GM12878 (cell line): ENCODE data around the gene LANCL3. TPM values are rescaled to one million over a fixed set of nuclear protein-coding genes. Genes with fewer than 3 reads are reported as not detected.

Source experiments
- ATAC-seq: fragments of 200-7000 bp; cut with Tn5 transposase; 3 replicates; pipeline ENCODE4 v1.9.1; 2020; ENCODE audit warnings: mild to moderate bottlenecking, moderate library complexity
- BruUV-seq: library from RNA; stranded (reverse); fragments of 400-500 nt; replicated peaks from 2 replicates; lab custom pipeline; 2021; lab: Mats Ljungman, UMichigan
- CTCF ChIA-PET: fragments of 300-600 bp; sonication (Branson Sonifier 250); formaldehyde crosslinking; extraction: SDS; loops from one replicate; lab custom pipeline; 2021; ENCODE audit warnings: inconsistent platforms; lab: Yijun Ruan, JAX
- POLR2A ChIA-PET: fragments of 350-600 bp; formaldehyde crosslinking; extraction: SDS; loops from one replicate; lab custom pipeline; 2021; ENCODE audit warnings: inconsistent platforms; lab: Charles Lee
- RAD21 ChIA-PET: fragments of 300-600 bp; sonication (Branson Sonifier 250); formaldehyde crosslinking; loops from one replicate; lab custom pipeline; 2023; ENCODE audit warnings: antibody characterized with exemption; ENCODE audit not compliant: unreplicated experiment; lab: Charles Lee
- SMC1A ChIA-PET: fragments of 300-600 bp; sonication (Branson Sonifier 250); formaldehyde crosslinking; loops from one replicate; lab custom pipeline; 2023; ENCODE audit not compliant: unreplicated experiment, uncharacterized antibody; lab: Charles Lee
- DNase-seq: peaks from one replicate; pipeline ENCODE4 v3.0.0-alpha.2; 2011; ENCODE audit warnings: low read depth, low spot score
- FAIRE-seq: peaks from 3 replicates; lab custom pipeline; 2011; peaks lifted over from hg19 to GRCh38; lab: Jason Lieb, UNC
- H2AFZ ChIP-seq: 2 replicates; pipeline ENCODE4 v1.6.0; 2011; ENCODE audit warnings: low read depth, low read length, control low read depth; ENCODE audit not compliant: control insufficient read depth
- H3K27ac ChIP-seq: 2 replicates; pipeline ENCODE4 v1.5.1; 2011; ENCODE audit warnings: control low read depth; ENCODE audit not compliant: control insufficient read depth, insufficient read depth
- H3K27me3 ChIP-seq, 2 experiments: replicated peaks in 1 of 2; 2 replicates each; pipeline versions ENCODE4 v1.6.0 to v1.6.1; 2011; ENCODE audit warnings: low read length in 1 of 2; ENCODE audit not compliant: control insufficient read depth in 2 of 2, insufficient read depth in 2 of 2
- H3K36me3 ChIP-seq, 2 experiments: 2 replicates each; pipeline ENCODE4 v1.5.1; 2011; ENCODE audit warnings: low read length in 1 of 2; ENCODE audit not compliant: control insufficient read depth in 2 of 2, insufficient read depth in 2 of 2
- H3K4me1 ChIP-seq: 2 replicates; pipeline ENCODE4 v1.6.1; 2011; ENCODE audit warnings: mild to moderate bottlenecking, low read length, moderate library complexity, mixed read lengths; ENCODE audit not compliant: control insufficient read depth, insufficient read depth
- H3K4me2 ChIP-seq: 2 replicates; pipeline ENCODE4 v1.6.0; 2011; ENCODE audit warnings: control low read depth; ENCODE audit not compliant: control insufficient read depth, insufficient read depth
- H3K4me3 ChIP-seq: fragments of 200-600 bp; sonication (generic); 2 replicates; pipeline ENCODE4 v1.5.1; 2016
- H3K79me2 ChIP-seq: 2 replicates; pipeline ENCODE4 v1.6.0; 2011; ENCODE audit warnings: low read length; ENCODE audit not compliant: control insufficient read depth, insufficient read depth
- H3K9ac ChIP-seq: 2 replicates; pipeline ENCODE4 v1.8.0; 2011; ENCODE audit warnings: low read length, control low read depth, mixed read lengths; ENCODE audit not compliant: control insufficient read depth, insufficient read depth
- H3K9me3 ChIP-seq: replicated peaks from 3 replicates; pipeline ENCODE4 v1.5.1; 2011; ENCODE audit warnings: mild to moderate bottlenecking, low read length; ENCODE audit not compliant: control insufficient read depth, insufficient read depth
- H4K20me1 ChIP-seq: 2 replicates; pipeline ENCODE4 v1.6.0; 2011; ENCODE audit not compliant: control insufficient read depth, insufficient read depth
- BMI1 ChIP-seq: fragments of 450-650 bp; IDR thresholded peaks from 2 replicates; pipeline ENCODE4 v1.6.1; 2016; ENCODE audit warnings: mild to moderate bottlenecking, moderate library complexity, borderline replicate concordance
- EZH2 ChIP-seq: IDR thresholded peaks from 2 replicates; pipeline ENCODE4 v1.6.1; 2012; ENCODE audit warnings: low read depth, mild to moderate bottlenecking, control low read depth, inconsistent platforms, low read length, borderline replicate concordance; ENCODE audit not compliant: control insufficient read depth
- FOXM1 ChIP-seq: IDR thresholded peaks from 2 replicates; pipeline ENCODE4 v1.6.1; 2012; ENCODE audit warnings: low read depth, mild to moderate bottlenecking, inconsistent platforms, low read length, moderate library complexity
- HDAC6 ChIP-seq: fragments of 200-600 bp; sonication (generic); IDR thresholded peaks from one replicate; pipeline ENCODE4 v1.8.0; 2017; ENCODE audit warnings: antibody characterized with exemption; ENCODE audit not compliant: unreplicated experiment
- HDGF ChIP-seq: fragments of 450-650 bp; IDR thresholded peaks from 2 replicates; pipeline ENCODE4 v1.6.1; 2016; ENCODE audit warnings: antibody characterized with exemption
- IKZF2 ChIP-seq, 2 experiments: fragments of 450-650 bp; IDR thresholded peaks; 2 replicates each; pipeline ENCODE4 v1.6.1; 2017; ENCODE audit warnings: mild to moderate bottlenecking in 2 of 2, moderate library complexity in 2 of 2
- IRF4 ChIP-seq: IDR thresholded peaks from 2 replicates; pipeline ENCODE4 v1.6.1; 2011; ENCODE audit warnings: low read depth, low read length
- LARP7 ChIP-seq: fragments of 450-650 bp; IDR thresholded peaks from 2 replicates; pipeline ENCODE4 v1.6.1; 2017; ENCODE audit warnings: mild to moderate bottlenecking
- MTA2 ChIP-seq: fragments of 450-650 bp; IDR thresholded peaks from 2 replicates; pipeline ENCODE4 v1.6.1; 2016; ENCODE audit warnings: low read depth, mild to moderate bottlenecking, moderate library complexity
- SIN3A ChIP-seq: IDR thresholded peaks from 2 replicates; pipeline ENCODE4 v1.6.1; 2012; ENCODE audit warnings: low read depth, low read length, improper control_type of control experiment
- SP1 ChIP-seq: IDR thresholded peaks from one replicate; pipeline ENCODE4 v1.6.1; 2011; ENCODE audit warnings: low read depth, low read length
- SREBF2 ChIP-seq: IDR thresholded peaks from 2 replicates; pipeline ENCODE4 v1.6.1; 2012; ENCODE audit warnings: mild to moderate bottlenecking, low read length
- SUPT20H ChIP-seq: IDR thresholded peaks from 2 replicates; pipeline ENCODE4 v1.6.1; 2011; ENCODE audit warnings: low read depth, mild to moderate bottlenecking, low read length, moderate library complexity, borderline replicate concordance; ENCODE audit not compliant: control insufficient read depth
- TARDBP ChIP-seq: IDR thresholded peaks from 2 replicates; pipeline ENCODE4 v1.6.1; 2016; ENCODE audit warnings: borderline replicate concordance
- WRNIP1 ChIP-seq: IDR thresholded peaks from 2 replicates; pipeline ENCODE4 v1.6.1; 2011; ENCODE audit warnings: low read depth, low read length, improper control_type of control experiment, borderline replicate concordance
- ZNF24 ChIP-seq: fragments of 450-650 bp; IDR thresholded peaks from 2 replicates; pipeline ENCODE4 v1.6.1; 2017; ENCODE audit warnings: antibody characterized with exemption, mild to moderate bottlenecking
- in situ Hi-C: fragments of 300-500 bp; cut with MboI; formaldehyde crosslinking; loops from 9 replicates; pipeline ENCODE4 v1.14.3; 2018; ENCODE audit warnings: mixed read lengths
- intact Hi-C: fragments of 100-400 bp; cut with micrococcal nuclease; formaldehyde crosslinking; loops from one replicate; pipeline ENCODE4 v1.14.2; 2022; ENCODE audit not compliant: unreplicated experiment
- polyA plus RNA-seq, 11 experiments: library from polyadenylated mRNA; depleted of rRNA in 4 of 11; unstranded in 6 of 11; stranded (reverse) in 5 of 11; fragments of >200 nt; fragmentation: Nextera tagmentation in 4 of 11; fragmentation: Illumina TruSeq in 1 of 11; extraction: Ambion mirVana in 4 of 11; extraction: Trizol in 1 of 11; gene quantifications; 1 replicate in 1 of 11; 2 replicates in 10 of 11; pipeline versions ENCODE4 v1.2.1 to v1.2.3, GENCODE V29; 2011 to 2016; ENCODE audit warnings: inconsistent platforms in 2 of 11, missing spikeins in 2 of 11, low read depth in 1 of 11
- total RNA-seq, 4 experiments: library from RNA; depleted of rRNA in 3 of 4; stranded (reverse); fragments of >200 nt in 3 of 4; fragmentation: Illumina TruSeq in 1 of 4; extraction: Trizol in 1 of 4; gene quantifications; 2 replicates each; pipeline versions ENCODE4 v1.2.1 to v1.2.3, GENCODE V29; 2013 to 2021
- TF ChIP-seq, protein P1 (sequence below): fragments of 450-650 bp; formaldehyde crosslinking; IDR thresholded peaks from 2 replicates; pipeline ENCODE4 v1.5.0; 2022; ENCODE audit warnings: mild to moderate bottlenecking, missing genetic modification characterization
- TF ChIP-seq, protein P2 (sequence below): fragments of 450-650 bp; IDR thresholded peaks from 2 replicates; pipeline ENCODE4 v1.6.1; 2017; ENCODE audit warnings: borderline replicate concordance
- TF ChIP-seq, protein P3 (sequence below): fragments of 450-650 bp; IDR thresholded peaks from 2 replicates; pipeline ENCODE4 v1.6.1; 2016; ENCODE audit warnings: mild to moderate bottlenecking

Gene LANCL3
- total and polyA plus RNA-seq, 10 of the 15 experiments (the other 5 are each of a cell fraction or from before 2014, with no cell fraction given) = not detected

DNA sequence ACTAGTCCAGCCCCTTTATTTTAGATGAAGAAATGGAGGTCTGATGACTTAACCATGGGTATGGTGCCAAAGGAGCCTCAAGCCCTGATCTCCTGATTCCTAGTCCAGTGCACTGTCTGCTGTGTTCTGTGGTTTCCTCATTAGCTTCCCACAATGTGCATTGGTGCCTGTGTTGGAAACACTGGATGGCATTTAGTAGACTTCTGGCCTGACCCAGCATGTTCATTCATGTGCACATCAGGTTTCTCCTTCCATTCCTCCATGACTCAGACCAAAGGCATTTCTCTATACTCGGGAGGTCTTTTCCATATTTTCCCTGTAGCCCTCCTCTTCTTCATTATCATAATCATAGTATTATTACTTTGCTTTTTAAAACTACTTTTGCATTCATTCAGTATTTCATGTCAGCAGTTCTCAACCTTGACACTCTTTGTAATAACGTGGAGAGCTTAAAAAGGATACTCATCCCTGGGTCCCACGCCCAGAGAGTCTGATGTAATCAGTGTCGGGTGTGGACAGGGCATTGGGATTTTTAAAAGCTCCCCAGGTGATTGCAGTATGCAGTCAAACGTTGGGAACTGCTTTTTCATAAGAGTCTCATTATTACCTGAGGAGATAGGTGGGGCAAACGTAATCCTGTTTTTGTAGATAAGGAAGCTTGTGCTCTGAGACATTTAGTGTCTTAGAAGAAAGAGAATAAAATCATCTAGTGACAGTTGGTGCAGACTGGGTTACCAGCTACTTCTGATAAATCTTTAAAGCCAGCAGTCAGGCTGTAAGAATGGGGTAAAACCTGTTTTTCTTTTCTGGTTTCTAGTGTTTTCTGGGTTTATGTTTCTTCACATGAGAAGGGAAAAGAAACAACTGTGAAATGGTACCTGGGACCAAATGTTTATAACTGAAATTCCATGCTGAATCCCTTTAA is 73.2 kb downstream of the LANCL3 start (continued):
- TF ChIP-seq, protein P1, sequence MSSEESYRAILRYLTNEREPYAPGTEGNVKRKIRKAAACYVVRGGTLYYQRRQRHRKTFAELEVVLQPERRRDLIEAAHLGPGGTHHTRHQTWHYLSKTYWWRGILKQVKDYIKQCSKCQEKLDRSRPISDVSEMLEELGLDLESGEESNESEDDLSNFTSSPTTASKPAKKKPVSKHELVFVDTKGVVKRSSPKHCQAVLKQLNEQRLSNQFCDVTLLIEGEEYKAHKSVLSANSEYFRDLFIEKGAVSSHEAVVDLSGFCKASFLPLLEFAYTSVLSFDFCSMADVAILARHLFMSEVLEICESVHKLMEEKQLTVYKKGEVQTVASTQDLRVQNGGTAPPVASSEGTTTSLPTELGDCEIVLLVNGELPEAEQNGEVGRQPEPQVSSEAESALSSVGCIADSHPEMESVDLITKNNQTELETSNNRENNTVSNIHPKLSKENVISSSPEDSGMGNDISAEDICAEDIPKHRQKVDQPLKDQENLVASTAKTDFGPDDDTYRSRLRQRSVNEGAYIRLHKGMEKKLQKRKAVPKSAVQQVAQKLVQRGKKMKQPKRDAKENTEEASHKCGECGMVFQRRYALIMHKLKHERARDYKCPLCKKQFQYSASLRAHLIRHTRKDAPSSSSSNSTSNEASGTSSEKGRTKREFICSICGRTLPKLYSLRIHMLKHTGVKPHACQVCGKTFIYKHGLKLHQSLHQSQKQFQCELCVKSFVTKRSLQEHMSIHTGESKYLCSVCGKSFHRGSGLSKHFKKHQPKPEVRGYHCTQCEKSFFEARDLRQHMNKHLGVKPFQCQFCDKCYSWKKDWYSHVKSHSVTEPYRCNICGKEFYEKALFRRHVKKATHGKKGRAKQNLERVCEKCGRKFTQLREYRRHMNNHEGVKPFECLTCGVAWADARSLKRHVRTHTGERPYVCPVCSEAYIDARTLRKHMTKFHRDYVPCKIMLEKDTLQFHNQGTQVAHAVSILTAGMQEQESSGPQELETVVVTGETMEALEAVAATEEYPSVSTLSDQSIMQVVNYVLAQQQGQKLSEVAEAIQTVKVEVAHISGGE (CRISPR knock-in tag) = no peak
- TF ChIP-seq LARP7 (no peak), IRF4 (no peak), HDGF (no peak), BMI1 (no peak)

DNA sequence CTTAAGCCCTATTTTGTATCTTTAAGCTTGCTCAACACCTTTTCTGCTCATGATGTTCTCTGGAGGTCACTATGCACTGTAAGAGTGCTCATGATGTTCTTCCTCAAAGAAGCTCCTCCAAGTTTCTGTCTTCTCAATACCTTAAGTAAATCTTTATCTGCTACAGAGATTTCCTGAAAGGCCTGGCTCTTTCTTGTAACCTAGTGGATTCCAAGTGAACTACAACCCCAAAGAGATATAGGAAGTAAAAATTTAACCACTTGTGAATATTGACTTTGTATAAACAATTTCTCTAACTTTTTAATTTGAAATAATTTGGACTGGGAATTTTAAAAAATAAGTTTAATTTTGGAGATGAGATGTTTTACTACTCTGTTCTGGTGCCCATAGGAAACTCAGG is 74.8 kb downstream of the LANCL3 start:
- FAIRE-seq (no peak), DNase-seq (no peak), ATAC-seq (no peak)
- H3K27me3 ChIP-seq = no peaks in the 10 kb centered on the region; a peak in 2 of 4 replicates
- intact Hi-C loops = no loop called here
- H2AFZ ChIP-seq = no peak overlapping the region
- RAD21 ChIA-PET = no interaction called here
- H3K4me1 ChIP-seq = no peaks in the 10 kb centered on the region
- no peaks in the 10 kb centered on the region for H3K36me3 ChIP-seq
- H3K27ac ChIP-seq = no peak overlapping the region
- H3K4me2 ChIP-seq = no peak overlapping the region
- POLR2A ChIA-PET = no interaction called here
- no peak overlapping the region for H3K9ac ChIP-seq
- no peaks in the 10 kb centered on the region for H3K9me3 ChIP-seq
- CTCF ChIA-PET = interaction anchor here (0.7 kb wide), 1 partner anchor 433 kb away, joined by 3 read pairs; no protein-coding TSS in a partner anchor
- no peaks in the 10 kb centered on the region for H4K20me1 ChIP-seq
- no peaks in the 10 kb centered on the region for H3K79me2 ChIP-seq
- BruUV-seq = no TSS peak
- H3K4me3 ChIP-seq = no peak overlapping the region
- in situ Hi-C loops = no loop called here
- SMC1A ChIA-PET = no interaction called here
- TF ChIP-seq SREBF2 = no peak
- no peak for TF ChIP-seq WRNIP1
- no peak for TF ChIP-seq SIN3A
- no peak for TF ChIP-seq FOXM1
- TF ChIP-seq HDAC6 = no peak
- TF ChIP-seq IKZF2 (IDR thresholded peaks at IDR 0.05) = no peak
- TF ChIP-seq, protein P2, sequence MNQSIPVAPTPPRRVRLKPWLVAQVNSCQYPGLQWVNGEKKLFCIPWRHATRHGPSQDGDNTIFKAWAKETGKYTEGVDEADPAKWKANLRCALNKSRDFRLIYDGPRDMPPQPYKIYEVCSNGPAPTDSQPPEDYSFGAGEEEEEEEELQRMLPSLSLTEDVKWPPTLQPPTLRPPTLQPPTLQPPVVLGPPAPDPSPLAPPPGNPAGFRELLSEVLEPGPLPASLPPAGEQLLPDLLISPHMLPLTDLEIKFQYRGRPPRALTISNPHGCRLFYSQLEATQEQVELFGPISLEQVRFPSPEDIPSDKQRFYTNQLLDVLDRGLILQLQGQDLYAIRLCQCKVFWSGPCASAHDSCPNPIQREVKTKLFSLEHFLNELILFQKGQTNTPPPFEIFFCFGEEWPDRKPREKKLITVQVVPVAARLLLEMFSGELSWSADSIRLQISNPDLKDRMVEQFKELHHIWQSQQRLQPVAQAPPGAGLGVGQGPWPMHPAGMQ = no peak
- TF ChIP-seq ZNF24 = no peak
- TF ChIP-seq SP1 = no peak
- no peak for TF ChIP-seq SUPT20H
- no peak for TF ChIP-seq EZH2
- TF ChIP-seq, protein P3, sequence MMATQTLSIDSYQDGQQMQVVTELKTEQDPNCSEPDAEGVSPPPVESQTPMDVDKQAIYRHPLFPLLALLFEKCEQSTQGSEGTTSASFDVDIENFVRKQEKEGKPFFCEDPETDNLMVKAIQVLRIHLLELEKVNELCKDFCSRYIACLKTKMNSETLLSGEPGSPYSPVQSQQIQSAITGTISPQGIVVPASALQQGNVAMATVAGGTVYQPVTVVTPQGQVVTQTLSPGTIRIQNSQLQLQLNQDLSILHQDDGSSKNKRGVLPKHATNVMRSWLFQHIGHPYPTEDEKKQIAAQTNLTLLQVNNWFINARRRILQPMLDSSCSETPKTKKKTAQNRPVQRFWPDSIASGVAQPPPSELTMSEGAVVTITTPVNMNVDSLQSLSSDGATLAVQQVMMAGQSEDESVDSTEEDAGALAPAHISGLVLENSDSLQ = no peak
- no peak for TF ChIP-seq TARDBP
- TF ChIP-seq MTA2 = no peak
